Fibroblast of lung (primary cell): ENCODE data around the gene VWCE.

ENCODE experiments used
- EZH2 ChIP-seq: IDR thresholded peaks from 2 replicates; pipeline ENCODE4 v1.5.1; 2012; ENCODE audit warnings: low read length, control low read depth, mild to moderate bottlenecking; ENCODE audit errors: missing control alignments
- TF ChIP-seq, protein P1 (sequence below), 2 donors: IDR thresholded peaks in 1 of 2; conservative IDR thresholded peaks in 1 of 2; 1 replicate in 1 of 2; 2 replicates in 1 of 2; pipeline ENCODE4 v1.5.1; 2011 to 2012; ENCODE audit warnings: low read length in 2 of 2, control low read depth in 1 of 2, inconsistent platforms in 1 of 2, low read depth in 1 of 2, mild to moderate bottlenecking in 1 of 2

DNA sequence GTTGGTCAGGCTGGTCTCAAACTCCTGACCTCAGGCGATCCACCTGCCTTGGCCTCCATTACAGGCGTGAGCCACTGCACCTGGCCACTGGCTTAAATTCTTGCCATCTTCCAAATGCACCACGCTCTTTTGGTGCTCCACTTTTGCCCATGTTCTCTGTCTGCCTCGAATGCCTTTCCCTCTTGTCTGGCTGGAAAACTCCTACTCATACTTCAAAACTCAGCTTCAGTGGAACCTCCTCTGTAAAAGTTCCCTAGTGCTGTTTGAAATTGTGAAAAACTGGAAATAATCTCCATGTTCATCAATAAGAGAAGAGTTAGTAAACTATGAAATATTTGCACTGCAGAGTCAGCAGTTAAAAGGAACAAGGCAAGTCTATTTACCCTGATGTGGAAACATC, 11.5 kb downstream of the VWCE start:
- TF ChIP-seq EZH2 = no peak
- TF ChIP-seq, protein P1, sequence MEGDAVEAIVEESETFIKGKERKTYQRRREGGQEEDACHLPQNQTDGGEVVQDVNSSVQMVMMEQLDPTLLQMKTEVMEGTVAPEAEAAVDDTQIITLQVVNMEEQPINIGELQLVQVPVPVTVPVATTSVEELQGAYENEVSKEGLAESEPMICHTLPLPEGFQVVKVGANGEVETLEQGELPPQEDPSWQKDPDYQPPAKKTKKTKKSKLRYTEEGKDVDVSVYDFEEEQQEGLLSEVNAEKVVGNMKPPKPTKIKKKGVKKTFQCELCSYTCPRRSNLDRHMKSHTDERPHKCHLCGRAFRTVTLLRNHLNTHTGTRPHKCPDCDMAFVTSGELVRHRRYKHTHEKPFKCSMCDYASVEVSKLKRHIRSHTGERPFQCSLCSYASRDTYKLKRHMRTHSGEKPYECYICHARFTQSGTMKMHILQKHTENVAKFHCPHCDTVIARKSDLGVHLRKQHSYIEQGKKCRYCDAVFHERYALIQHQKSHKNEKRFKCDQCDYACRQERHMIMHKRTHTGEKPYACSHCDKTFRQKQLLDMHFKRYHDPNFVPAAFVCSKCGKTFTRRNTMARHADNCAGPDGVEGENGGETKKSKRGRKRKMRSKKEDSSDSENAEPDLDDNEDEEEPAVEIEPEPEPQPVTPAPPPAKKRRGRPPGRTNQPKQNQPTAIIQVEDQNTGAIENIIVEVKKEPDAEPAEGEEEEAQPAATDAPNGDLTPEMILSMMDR (conservative IDR thresholded peaks at IDR 0.05 in 1 of 2, IDR thresholded peaks at IDR 0.05 in 1 of 2; ENCODE audit: low read depth in 1 of 2, low read length in 2 of 2) = no peak
